Measurements from ENCODE around the gene ACOXL.

Gene ACOXL

DNA sequence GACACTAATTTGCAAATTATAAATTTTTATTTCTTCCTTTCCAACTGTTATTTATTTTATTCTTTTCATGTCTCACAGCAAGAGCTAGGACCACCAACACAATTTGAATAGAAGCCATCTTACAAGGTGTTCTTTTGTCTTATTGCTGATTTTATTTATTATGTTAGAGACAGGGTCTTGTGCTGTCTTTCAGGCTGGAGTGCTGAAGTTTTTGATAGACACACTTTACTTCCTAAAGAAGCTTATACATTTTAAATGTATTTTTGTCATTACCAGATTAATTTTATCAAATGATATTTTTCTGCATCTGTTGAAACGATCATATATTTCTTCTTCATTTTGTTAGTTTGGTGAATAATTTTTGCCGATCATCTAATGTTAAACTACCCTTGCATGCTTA lies 258.1 kb downstream of the ACOXL start:
- TF ChIP-seq CTCF (IDR thresholded peaks at IDR 0.05), result no peak

DNA sequence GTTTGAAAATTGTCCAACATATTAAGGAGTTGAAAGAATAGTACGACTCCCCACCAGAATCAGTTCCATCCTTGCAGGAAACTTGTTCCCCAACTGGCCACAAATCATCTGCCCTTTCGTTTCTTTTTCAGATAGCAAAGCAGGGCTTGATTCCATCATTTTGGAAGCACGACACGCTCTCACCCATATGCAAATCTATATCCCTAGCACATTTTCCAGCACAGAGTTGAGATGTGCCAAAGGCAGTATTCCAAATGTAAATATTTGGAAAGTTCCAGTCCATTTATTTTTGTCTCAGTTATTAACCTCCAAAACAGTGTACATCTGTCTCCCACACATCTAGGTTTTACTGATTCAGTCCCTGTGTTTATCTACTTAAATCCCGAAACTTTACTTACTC lies 259.5 kb downstream of the ACOXL start:
- no peak for TF ChIP-seq CTCF (IDR thresholded peaks at IDR 0.05)

DNA sequence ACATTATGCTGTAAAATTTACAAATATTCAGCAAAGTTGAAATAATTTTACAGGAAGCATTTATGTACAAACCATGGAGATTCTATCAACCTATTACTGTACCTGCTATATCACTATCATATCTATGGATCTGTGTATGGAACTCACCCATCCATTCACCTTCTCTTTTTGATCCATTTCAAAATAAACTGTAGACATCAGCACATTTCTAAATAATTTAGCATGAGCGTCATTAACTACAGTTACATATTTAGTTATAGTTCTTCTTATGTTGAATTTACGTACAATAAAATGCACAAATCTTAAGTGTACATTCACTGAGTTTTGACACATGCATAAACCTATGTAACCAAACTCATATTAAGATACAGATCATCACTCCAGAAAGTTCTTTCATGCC lies 260.5 kb downstream of the ACOXL start:
- no peak for TF ChIP-seq CTCF (IDR thresholded peaks at IDR 0.05)

GRCh38 chr2:110993557-110994231 lies 261.3 kb downstream of the ACOXL start:
- no peak for TF ChIP-seq CTCF (IDR thresholded peaks at IDR 0.05)

DNA sequence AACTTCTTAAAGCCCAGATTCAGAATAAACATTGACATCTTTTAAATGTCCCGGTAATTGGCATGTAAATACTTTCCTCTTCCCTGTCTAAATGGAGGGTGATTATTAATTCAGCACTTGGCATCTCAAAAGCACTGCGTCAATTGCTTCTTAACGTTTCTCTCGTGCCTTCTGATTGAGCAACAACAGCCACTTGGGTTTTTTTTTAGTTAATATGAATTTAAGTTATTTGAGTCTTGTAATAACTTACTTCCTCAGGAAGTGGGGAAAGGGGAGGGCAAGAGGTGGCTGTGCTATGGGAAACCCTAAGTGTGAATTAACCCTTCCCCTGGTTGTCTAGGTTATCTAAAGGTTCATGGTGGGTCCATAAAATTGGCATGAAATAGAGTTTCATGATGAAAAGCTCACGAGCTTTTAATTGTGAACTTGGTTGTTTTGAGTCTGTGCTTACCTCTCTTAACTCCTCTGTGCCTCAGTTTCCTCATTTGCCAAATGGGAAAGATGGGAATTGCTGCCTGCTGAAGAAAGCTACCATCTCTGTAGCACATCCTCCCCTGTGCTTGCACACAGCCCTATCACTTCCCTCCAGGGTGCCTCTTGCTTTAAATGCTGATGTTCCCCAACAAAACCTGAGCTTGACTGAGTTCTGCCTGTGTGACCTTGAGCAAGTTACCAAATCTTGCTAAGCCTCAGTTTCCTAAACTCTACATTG lies 262.0 kb downstream of the ACOXL start:
- no peak for TF ChIP-seq CTCF (IDR thresholded peaks at IDR 0.05)

- TF ChIP-seq CTCF (IDR thresholded peaks at IDR 0.05), result no peak
Measured at GRCh38 chr2:110995911-110996310, 263.5 kb downstream of the ACOXL start.

- no peak for TF ChIP-seq CTCF (IDR thresholded peaks at IDR 0.05)
Measured at GRCh38 chr2:110997331-110998045, 265.1 kb downstream of the ACOXL start.

All from LNCAP (cell line).